ENCODE data around the gene NAA35.
"Not testable (repeated sequence)": the region's sequence is repeated elsewhere in the genome, so short reads cannot be mapped to it uniquely, and the experiment has no call there.

The NAA35 gene

GRCh38 chr9:86034863-86035734, 94.2 kb downstream of the NAA35 start:
- no peak for DNase-seq (ENCODE audit: low read depth in 2 of 2)

- no peak for DNase-seq (ENCODE audit: low read depth in 2 of 2)
Observed at GRCh38 chr9:86035827-86036440, 95.0 kb downstream of the NAA35 start.

GRCh38 chr9:86036555-86036954, 95.6 kb downstream of the NAA35 start:
- DNase-seq (ENCODE audit: low read depth in 2 of 2): no peak

- DNase-seq (ENCODE audit: low read depth in 2 of 2): no peak
Observed at GRCh38 chr9:86039991-86040860, 99.3 kb downstream of the NAA35 start.

DNA sequence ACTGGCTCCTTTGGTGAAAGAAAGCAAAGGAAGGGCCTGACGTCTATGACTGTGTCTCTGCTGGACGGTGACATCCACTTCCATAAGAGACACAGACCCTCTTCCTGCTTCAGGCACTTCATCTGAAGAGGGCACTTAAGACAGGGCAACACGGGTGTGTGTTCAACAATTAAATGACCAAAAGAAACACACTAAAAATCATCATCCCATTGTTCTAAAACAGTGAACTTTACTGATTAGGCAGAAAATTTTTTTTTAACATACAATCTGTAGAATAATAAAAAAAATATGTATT, 99.9 kb downstream of the NAA35 start:
- DNase-seq (ENCODE audit: low read depth in 2 of 2): no peak

DNA sequence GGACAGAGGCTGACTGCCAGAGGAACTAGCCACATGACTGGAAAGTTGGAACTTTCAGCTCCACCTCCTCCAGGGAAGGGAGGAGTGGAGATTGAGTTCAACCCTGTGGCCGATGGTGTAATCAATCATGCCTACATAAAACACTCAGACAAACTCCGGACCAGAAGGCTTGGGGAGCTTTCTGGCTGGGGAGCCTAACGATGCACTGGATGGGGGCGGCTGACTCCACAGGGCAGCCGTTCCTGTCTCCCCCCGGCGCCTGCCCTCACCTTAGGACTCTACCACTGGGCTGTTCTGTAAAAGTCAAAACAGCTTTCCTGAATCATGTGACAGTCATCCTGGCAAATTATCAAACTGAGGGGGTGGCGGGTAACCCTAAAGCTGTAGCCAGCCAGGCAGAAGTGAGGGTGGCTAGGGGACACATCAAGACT, 100.4 kb downstream of the NAA35 start:
- DNase-seq (ENCODE audit: low read depth in 2 of 2): no peak

- DNase-seq (ENCODE audit: low read depth in 2 of 2): no peak
Observed at GRCh38 chr9:86042199-86042978, 101.4 kb downstream of the NAA35 start.

DNA sequence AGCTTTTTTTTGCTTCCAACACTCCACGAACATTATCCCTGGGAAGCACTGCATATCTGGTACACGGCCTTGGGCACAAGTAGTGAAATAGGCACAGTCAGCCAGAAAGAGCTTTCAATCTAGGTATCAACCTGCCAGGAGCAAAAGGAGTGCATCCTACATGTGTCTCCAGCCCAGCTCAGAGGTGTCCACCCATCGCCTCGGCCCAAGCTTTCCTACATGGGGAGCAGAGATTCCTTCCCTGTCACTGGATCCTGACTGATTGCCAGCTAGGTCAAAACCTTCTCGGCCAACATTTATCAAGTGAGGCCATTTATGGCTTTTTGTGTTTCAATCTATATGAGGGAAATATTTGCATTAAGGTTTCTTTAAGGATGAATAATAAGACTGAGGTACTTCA, 102.6 kb downstream of the NAA35 start:
- no peak for DNase-seq (ENCODE audit: low read depth in 2 of 2)

DNA sequence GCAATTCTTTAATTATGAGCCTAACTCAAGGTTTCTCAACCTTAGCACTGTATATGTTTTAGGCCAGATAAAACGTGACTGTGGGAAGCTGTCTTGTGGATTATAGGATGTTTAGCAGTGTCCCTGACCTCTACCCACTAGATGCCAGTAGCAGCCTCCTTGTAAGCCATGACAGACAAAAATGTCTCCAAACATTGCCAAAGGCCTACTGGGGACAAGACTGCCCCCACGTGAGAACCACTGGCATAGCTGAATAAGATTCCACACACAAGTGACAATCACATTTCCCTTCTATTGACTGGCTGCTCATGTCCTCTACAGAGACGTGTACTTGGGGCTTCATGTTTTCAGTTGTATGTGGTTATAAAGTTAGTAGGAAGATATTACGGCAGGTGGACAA, 103.1 kb downstream of the NAA35 start:
- DNase-seq (ENCODE audit: low read depth in 2 of 2): no peak

DNA sequence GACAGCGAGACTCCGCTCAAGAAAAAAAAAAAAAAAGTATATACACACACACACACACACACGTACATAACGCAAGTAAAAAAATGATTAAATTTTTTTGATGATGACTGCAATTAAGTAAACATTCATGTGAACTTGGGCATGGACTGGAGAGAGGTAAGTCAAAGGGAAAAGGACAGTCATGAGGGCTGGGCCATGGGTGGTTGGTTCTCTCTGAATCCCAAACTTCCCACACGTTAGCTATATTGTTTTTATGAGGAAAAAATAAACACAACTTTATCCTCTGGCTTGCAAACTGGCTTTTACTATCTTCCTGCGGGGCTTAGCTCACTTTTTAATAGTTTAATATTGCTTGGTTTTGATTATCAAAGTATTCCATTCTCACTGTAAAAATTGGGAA, 104.7 kb downstream of the NAA35 start:
- no peak for DNase-seq (ENCODE audit: low read depth in 2 of 2)

- DNase-seq (ENCODE audit: low read depth in 2 of 2): no peak
Observed at GRCh38 chr9:86046071-86046636, 105.2 kb downstream of the NAA35 start.

GRCh38 chr9:86046930-86047341, 106.0 kb downstream of the NAA35 start:
- DNase-seq (ENCODE audit: low read depth in 2 of 2): no peak

DNA sequence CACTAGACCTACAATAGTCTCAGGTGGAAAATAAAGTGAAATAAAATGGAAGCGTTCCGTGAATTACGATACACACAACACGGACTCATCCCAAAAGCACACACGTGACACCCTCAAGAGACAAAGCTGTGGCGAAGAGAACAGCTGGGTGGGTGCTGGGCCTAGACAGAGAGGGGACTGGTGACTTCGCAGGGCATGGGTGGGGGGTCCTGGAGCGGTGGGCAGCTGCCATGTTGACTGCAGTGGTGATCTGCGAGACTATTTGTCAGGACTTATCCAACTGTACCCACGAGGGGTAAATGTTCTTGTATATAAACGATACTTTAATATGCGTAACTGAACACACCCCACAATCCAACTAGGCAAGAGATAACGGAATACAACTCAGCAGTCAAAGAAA, 106.4 kb downstream of the NAA35 start:
- DNase-seq (ENCODE audit: low read depth in 2 of 2): no peak

DNA sequence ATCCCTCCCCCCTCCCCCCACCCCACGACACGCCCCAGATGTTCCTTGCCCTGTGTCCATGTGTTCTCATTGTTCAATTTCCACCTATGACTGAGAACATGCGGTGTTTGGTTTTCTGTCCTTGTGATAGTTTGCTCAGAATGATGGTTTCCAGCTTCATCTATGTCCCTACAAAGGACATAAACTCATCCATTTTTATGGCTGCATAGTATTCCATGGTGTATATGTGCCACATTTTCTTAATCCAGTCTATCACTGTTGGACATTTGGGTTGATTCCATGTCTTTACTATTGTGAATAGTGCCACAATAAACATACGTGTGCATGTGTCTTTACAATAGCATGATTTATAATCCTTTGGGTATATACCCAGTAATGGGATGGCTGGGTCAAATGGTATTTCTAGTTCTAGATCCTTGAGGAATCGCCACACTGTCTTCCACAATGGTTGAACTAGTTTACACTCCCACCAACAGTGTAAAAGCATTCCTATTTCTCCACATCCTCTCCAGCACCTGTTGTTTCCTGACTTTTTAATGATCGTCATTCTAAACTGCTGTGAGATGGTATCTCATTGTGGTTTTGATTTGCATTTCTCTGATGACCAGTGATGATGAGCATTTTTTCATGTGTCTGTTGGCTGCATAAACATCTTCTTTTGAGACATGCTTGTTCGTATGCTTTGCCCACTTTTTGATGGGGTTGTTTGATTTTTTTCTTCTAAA, 107.2 kb downstream of the NAA35 start:
- not testable (repeated sequence) for DNase-seq (ENCODE audit: low read depth in 2 of 2)

DNA sequence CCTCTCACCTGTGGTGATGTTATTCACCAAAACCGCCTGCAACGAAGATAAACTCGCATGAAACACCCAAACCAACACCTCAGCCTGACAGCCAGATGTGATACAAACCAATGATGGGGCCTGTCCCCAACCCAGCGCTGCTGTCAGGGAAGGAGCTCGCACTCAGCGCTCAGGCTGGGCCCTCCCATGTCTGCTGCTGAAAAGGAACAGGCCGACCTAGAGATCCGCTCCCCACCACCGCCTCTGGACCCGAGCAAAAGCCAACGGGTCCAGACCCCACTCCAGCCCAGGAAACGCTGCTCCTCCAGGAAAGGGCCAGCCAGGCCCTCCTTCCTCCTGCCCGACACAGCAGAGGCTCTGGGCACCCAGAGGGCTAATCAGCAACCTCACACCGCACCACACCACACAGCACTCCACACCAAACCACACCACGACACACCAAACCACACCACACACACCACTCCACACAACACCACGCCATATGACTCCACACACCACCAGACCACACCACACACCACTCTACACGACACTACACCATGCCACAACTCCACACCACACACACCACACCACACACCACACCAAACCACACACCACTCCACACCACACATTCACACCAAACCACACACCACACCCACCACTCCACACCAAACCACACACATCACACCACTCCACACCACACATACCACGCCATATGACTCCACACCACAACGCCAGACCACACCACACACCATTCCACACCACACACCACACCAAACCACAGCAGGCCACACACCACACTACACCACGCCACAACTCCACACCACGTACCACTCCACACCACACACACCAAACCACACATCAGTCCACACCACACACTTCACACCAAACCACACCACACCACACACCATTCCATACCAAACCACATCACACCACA, 111.9 kb downstream of the NAA35 start:
- no peak for DNase-seq (ENCODE audit: low read depth in 2 of 2)

DNA sequence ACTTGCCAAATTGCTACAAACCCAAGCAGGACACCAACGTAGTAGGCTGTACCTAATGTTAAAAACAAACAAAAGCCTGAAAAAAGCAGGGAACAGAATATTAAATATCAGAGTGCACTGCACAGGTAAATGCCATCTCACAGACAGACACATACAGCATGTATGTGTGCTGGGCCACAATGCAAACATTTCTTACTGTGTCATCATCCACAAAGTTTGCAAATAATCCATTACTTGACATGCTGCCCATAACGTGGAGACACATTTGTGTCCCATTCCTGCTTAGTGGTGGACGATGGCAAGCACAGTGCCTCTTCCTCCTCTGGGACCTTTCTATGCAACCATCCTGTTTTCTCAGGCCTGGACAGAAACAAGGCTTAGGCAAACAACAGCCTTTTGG, 113.7 kb downstream of the NAA35 start:
- DNase-seq (ENCODE audit: low read depth in 2 of 2): no peak

GRCh38 chr9:86057491-86057890, 116.5 kb downstream of the NAA35 start:
- no peak for DNase-seq (ENCODE audit: low read depth in 2 of 2)

DNA sequence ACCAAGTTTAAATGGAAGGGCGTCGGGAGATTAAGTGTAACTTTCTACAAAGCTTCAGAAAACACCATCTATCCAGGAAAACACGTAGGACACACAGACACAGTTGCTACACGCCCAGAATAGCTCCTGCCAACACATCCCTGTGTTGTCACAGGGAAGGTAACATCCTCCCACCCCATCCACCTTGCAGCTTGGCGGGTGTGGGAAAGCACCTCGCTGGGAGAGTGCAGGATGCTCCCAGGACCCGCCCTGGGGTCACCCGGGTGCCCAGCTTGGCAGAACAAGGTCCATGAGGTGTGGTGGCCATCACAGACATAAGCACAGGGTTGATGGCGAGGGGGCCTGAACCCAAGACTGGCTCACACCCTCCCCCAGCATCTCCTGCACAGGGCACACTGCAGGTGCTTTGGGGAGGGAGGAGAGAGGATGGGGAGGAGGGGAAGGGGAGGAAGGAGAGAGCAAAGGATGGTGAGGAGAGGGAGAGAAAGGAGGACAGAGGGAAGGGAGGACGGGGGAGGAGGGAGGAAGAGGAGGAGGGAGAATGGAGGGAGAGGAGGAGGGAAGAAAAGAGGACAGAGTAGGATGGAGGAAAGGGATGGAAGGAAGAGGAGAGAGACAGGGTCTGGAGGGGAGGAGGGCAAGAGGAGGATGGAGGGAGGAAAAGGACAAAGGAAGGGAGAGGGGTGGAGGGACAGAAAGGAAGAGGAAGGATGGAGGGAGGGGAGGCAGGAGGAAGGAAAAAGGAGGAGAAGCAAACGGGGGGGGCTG, 121.2 kb downstream of the NAA35 start:
- DNase-seq (ENCODE audit: low read depth in 2 of 2): no peak
